Measurements from ENCODE around the gene PDZRN3. TPM values are rescaled to one million over a fixed set of nuclear protein-coding genes. Genes with fewer than 3 reads are reported as not detected.

PDZRN3 gene
- total RNA-seq, 1 experiment from 2014 or later = not detected

- DNase-seq = no peak
- H3K9me3 Mint-ChIP-seq (ENCODE audit: low read depth, unreplicated experiment) = no peaks in the 10 kb centered on the region
- H3K36me3 Mint-ChIP-seq (ENCODE audit: insufficient read depth, unreplicated experiment) = no peaks in the 10 kb centered on the region
- intact Hi-C loops (cut with micrococcal nuclease; ENCODE audit: unreplicated experiment) = no loop called here
- H3K4me1 Mint-ChIP-seq (ENCODE audit: low read depth, unreplicated experiment) = no peaks in the 10 kb centered on the region
- H3K4me3 Mint-ChIP-seq (ENCODE audit: low read depth, unreplicated experiment) = no peak overlapping the region
- CTCF ChIA-PET = no interaction called here
- TF ChIP-seq CTCF (IDR thresholded peaks at IDR 0.05; ENCODE audit: unreplicated experiment) = no peak
- no peak overlapping the region for H3K27ac Mint-ChIP-seq (ENCODE audit: unreplicated experiment)
- BruUV-seq (replicated peaks) = no TSS peak
- H3K27me3 Mint-ChIP-seq (ENCODE audit: unreplicated experiment) = peaks cover 13% of the 10 kb centered on the region
Measured at GRCh38 chr3:73404435-73404834, 220.3 kb downstream of the PDZRN3 start.

GRCh38 chr3:73403444-73403843, 221.3 kb downstream of the PDZRN3 start:
- no peak overlapping the region for H3K4me3 Mint-ChIP-seq (ENCODE audit: low read depth, unreplicated experiment)
- DNase-seq = no peak
- CTCF ChIA-PET = no interaction called here
- intact Hi-C loops (cut with micrococcal nuclease; ENCODE audit: unreplicated experiment) = no loop called here
- no peaks in the 10 kb centered on the region for H3K36me3 Mint-ChIP-seq (ENCODE audit: insufficient read depth, unreplicated experiment)
- TF ChIP-seq CTCF (IDR thresholded peaks at IDR 0.05; ENCODE audit: unreplicated experiment) = no peak
- H3K27me3 Mint-ChIP-seq (ENCODE audit: unreplicated experiment) = peaks cover 13% of the 10 kb centered on the region
- no TSS peak for BruUV-seq (replicated peaks)
- no peaks in the 10 kb centered on the region for H3K4me1 Mint-ChIP-seq (ENCODE audit: low read depth, unreplicated experiment)
- no peak overlapping the region for H3K27ac Mint-ChIP-seq (ENCODE audit: unreplicated experiment)
- H3K9me3 Mint-ChIP-seq (ENCODE audit: low read depth, unreplicated experiment) = no peaks in the 10 kb centered on the region

GRCh38 chr3:73401616-73402279, 223.0 kb downstream of the PDZRN3 start:
- H3K4me1 Mint-ChIP-seq (ENCODE audit: low read depth, unreplicated experiment) = no peaks in the 10 kb centered on the region
- no peaks in the 10 kb centered on the region for H3K9me3 Mint-ChIP-seq (ENCODE audit: low read depth, unreplicated experiment)
- no peak for DNase-seq
- no peaks in the 10 kb centered on the region for H3K36me3 Mint-ChIP-seq (ENCODE audit: insufficient read depth, unreplicated experiment)
- H3K27me3 Mint-ChIP-seq (ENCODE audit: unreplicated experiment) = peaks cover 13% of the 10 kb centered on the region
- H3K27ac Mint-ChIP-seq (ENCODE audit: unreplicated experiment) = no peak overlapping the region
- TF ChIP-seq CTCF (IDR thresholded peaks at IDR 0.05; ENCODE audit: unreplicated experiment) = no peak
- BruUV-seq (replicated peaks) = no TSS peak
- intact Hi-C loops (cut with micrococcal nuclease; ENCODE audit: unreplicated experiment) = no loop called here
- CTCF ChIA-PET = no interaction called here
- no peak overlapping the region for H3K4me3 Mint-ChIP-seq (ENCODE audit: low read depth, unreplicated experiment)

- DNase-seq = no peak
- Mint-ChIP-seq H3K27me3 (ENCODE audit: unreplicated experiment) (peaks cover 13% of the 10 kb centered on the region), H3K9me3 (ENCODE audit: low read depth, unreplicated experiment) (no peaks in the 10 kb centered on the region), H3K36me3 (ENCODE audit: insufficient read depth, unreplicated experiment) (no peaks in the 10 kb centered on the region), H3K4me3 (ENCODE audit: low read depth, unreplicated experiment) (no peak overlapping the region), H3K27ac (ENCODE audit: unreplicated experiment) (no peak overlapping the region), H3K4me1 (ENCODE audit: low read depth, unreplicated experiment) (no peaks in the 10 kb centered on the region)
- no TSS peak for BruUV-seq (replicated peaks)
- no peak for TF ChIP-seq CTCF (IDR thresholded peaks at IDR 0.05; ENCODE audit: unreplicated experiment)
- intact Hi-C loops (cut with micrococcal nuclease; ENCODE audit: unreplicated experiment) = no loop called here
- CTCF ChIA-PET = no interaction called here
Measured at GRCh38 chr3:73401059-73401458, 223.7 kb downstream of the PDZRN3 start.
